Gastrocnemius medialis (tissue), 4 donors: ENCODE data around the gene ZNF490. TPM values are rescaled to one million over a fixed set of nuclear protein-coding genes. Genes with fewer than 3 reads are reported as not detected.

ENCODE experiments used
- ATAC-seq, 2 donors: fragments of 150-250 bp; one replicate each; pipeline ENCODE4 v1.9.1; 2016
- DNase-seq, 2 donors: peaks; one replicate each; pipeline ENCODE4 v3.0.0-alpha.2; 2019
- H3K27ac ChIP-seq, 4 donors: fragments of 200-600 bp; sonication (generic); 1 replicate in 1 of 4; 2 replicates in 3 of 4; pipeline ENCODE4 v1.5.1; 2016 to 2018; ENCODE audit warnings: mild to moderate bottlenecking in 2 of 4, moderate library complexity in 1 of 4
- H3K27me3 ChIP-seq, 3 donors: fragments of 200-600 bp; sonication (generic) in 2 of 3; 1 replicate in 1 of 3; 2 replicates in 2 of 3; pipeline versions ENCODE4 v1.5.1 to v1.6.0; 2016 to 2019; ENCODE audit warnings: mild to moderate bottlenecking in 1 of 3, moderate library complexity in 1 of 3
- H3K36me3 ChIP-seq, 2 donors: fragments of 200-600 bp; sonication (generic) in 1 of 2; one replicate each; pipeline ENCODE4 v1.5.1; 2017 to 2018
- H3K4me1 ChIP-seq, 2 donors: fragments of 200-600 bp; sonication (generic) in 1 of 2; one replicate each; pipeline ENCODE4 v1.5.1; 2016 to 2017; ENCODE audit warnings: mild to moderate bottlenecking in 2 of 2
- H3K4me3 ChIP-seq, 4 donors: fragments of 200-600 bp; sonication (generic) in 3 of 4; 1 replicate in 1 of 4; 2 replicates in 3 of 4; pipeline ENCODE4 v1.5.1; 2016 to 2019; ENCODE audit warnings: mild to moderate bottlenecking in 2 of 4
- H3K9me3 ChIP-seq, 3 donors: fragments of 200-600 bp; sonication (generic) in 2 of 3; 1 replicate in 1 of 3; 2 replicates in 2 of 3; pipeline ENCODE4 v1.5.1; 2016 to 2019
- POLR2A ChIP-seq, 2 donors: fragments of 450-650 bp; IDR thresholded peaks; one replicate each; pipeline ENCODE4 v1.6.1; 2017; ENCODE audit warnings: antibody characterized with exemption in 2 of 2, mild to moderate bottlenecking in 2 of 2, moderate library complexity in 2 of 2
- in situ Hi-C, 4 donors: fragments of 200-750 bp; cut with MboI; loops; one replicate each; pipeline versions ENCODE4 v1.15.0 to v1.8.0; 2017; ENCODE audit warnings: low sequenced_read_pairs in 4 of 4
- intact Hi-C: fragments of 100-400 bp; cut with DNase I; formaldehyde crosslinking; loops from one replicate; pipeline ENCODE4 v1.15.1; 2023; ENCODE audit warnings: low total_unique reads
- total RNA-seq, 4 donors: library from RNA; depleted of rRNA; stranded (reverse); fragments of >200 nt; gene quantifications; one replicate each; pipeline versions ENCODE4 v1.1.0 to v1.2.3, GENCODE V29; 2016
- TF ChIP-seq, protein P1 (sequence below), 5 experiments: fragments of 450-650 bp in 3 of 5; fragments of 200-600 bp in 2 of 5; sonication (generic) in 2 of 5; IDR thresholded peaks in 4 of 5; conservative IDR thresholded peaks in 1 of 5; 1 replicate in 4 of 5; 2 replicates in 1 of 5; pipeline ENCODE4 v1.5.1; 2016 to 2019; ENCODE audit warnings: antibody characterized with exemption in 5 of 5, mild to moderate bottlenecking in 3 of 5, moderate library complexity in 3 of 5

ZNF490 gene
- total RNA-seq, 4 donors from 2014 or later: 2.5 to 4.9 (median 2.9) TPM

DNA sequence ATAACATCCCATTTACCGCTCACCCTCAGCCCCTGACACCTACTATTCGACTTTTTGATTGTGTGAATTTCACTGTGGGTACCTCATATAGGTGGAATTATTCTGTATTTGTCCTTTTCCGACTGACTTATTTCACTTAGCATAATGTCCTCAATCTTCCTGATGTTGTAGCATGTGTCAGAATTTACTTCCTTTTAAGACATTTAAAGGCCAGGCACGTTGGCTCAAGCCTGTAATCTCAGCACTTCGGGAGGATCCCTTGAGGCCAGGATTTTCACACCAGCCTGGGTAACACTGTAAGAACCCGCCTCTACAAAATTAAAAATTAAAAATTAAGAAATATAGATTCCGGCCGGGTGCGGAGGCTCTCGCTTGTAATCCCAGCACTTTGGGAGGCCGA is 13.0 kb downstream of the ZNF490 start:
- intact Hi-C loops (no loop called here), in situ Hi-C loops (no loop called here)
- Histone ChIP-seq H3K27me3 (no peaks in the 10 kb centered on the region), H3K27ac (no peak overlapping the region), H3K36me3 (peaks cover 0 to 10% of the 10 kb centered on the region in 2 donors), H3K4me1 (no peaks in the 10 kb centered on the region), H3K9me3 (no peaks in the 10 kb centered on the region), H3K4me3 (no peak overlapping the region)
- ATAC-seq: no peak
- no peak for DNase-seq
- TF ChIP-seq, protein P1, sequence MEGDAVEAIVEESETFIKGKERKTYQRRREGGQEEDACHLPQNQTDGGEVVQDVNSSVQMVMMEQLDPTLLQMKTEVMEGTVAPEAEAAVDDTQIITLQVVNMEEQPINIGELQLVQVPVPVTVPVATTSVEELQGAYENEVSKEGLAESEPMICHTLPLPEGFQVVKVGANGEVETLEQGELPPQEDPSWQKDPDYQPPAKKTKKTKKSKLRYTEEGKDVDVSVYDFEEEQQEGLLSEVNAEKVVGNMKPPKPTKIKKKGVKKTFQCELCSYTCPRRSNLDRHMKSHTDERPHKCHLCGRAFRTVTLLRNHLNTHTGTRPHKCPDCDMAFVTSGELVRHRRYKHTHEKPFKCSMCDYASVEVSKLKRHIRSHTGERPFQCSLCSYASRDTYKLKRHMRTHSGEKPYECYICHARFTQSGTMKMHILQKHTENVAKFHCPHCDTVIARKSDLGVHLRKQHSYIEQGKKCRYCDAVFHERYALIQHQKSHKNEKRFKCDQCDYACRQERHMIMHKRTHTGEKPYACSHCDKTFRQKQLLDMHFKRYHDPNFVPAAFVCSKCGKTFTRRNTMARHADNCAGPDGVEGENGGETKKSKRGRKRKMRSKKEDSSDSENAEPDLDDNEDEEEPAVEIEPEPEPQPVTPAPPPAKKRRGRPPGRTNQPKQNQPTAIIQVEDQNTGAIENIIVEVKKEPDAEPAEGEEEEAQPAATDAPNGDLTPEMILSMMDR (IDR thresholded peaks at IDR 0.05 in 4 of 5, conservative IDR thresholded peaks at IDR 0.05 in 1 of 5): no peak
- no peak for TF ChIP-seq POLR2A (IDR thresholded peaks at IDR 0.05)

DNA sequence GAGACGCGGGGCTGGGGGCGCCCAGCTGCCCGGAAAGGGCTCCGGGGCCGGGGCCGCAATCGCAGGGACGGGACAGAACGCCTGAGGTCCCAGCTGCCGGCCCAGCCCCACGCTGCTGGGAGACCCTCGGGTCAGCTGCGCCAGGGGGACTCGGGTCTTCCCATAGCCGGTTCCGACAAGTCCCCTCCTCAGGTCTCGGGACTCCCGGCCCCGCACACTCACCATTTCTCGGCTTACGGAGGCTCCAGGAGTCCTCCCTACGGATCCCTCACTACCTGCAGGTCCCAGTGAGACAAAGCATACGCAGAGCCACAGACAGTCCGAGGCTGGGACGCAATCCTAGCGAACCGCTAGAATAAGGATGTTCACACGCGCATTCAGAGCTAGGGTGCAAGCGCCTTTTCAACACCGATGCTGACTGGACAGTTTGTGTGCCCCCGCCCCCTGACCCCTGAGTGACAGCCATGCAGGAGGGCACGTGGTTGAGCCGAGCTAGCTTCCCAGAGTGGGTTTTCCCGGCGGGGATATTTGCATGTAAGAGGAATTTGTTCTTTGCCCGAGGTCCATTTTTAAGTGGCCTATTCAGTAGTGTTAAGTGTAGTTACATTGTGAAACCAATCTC is 13.6 kb downstream of the ZNF490 start:
- no peak for DNase-seq
- no peak for ATAC-seq
- Histone ChIP-seq H3K36me3 (peaks cover 0 to 10% of the 10 kb centered on the region in 2 donors), H3K9me3 (no peaks in the 10 kb centered on the region), H3K4me1 (no peaks in the 10 kb centered on the region), H3K4me3 (no peak overlapping the region), H3K27ac (no peak overlapping the region), H3K27me3 (no peaks in the 10 kb centered on the region)
- intact Hi-C loops: no loop called here
- in situ Hi-C loops: no loop called here
- TF ChIP-seq, protein P1 (IDR thresholded peaks at IDR 0.05 in 4 of 5, conservative IDR thresholded peaks at IDR 0.05 in 1 of 5): no peak
- TF ChIP-seq POLR2A (IDR thresholded peaks at IDR 0.05): no peak

DNA sequence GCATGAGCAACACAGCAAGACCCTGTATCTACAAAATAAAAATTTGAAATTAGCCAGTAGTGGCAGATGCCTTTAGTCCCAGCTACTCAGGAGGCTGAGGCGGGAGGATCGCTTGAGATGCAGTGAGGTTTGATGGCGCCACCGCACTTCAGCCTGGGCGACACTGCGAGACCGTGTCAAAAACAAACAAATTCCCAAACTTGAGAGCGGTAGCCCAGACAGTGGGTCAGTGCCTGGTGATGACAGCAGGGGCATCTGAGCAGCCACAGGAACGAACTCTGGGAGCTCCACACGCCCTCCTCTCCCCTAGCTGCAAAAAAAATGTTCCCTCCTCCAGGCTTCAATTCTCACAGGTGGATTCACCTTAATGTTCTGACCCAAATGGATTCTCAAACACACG is 14.1 kb downstream of the ZNF490 start:
- DNase-seq (no peak), ATAC-seq (no peak)
- Histone ChIP-seq H3K27me3 (no peaks in the 10 kb centered on the region), H3K4me3 (no peak overlapping the region), H3K4me1 (no peaks in the 10 kb centered on the region), H3K36me3 (peaks cover 0 to 10% of the 10 kb centered on the region in 2 donors), H3K27ac (no peak overlapping the region), H3K9me3 (no peaks in the 10 kb centered on the region)
- intact Hi-C loops (no loop called here), in situ Hi-C loops (no loop called here)
- TF ChIP-seq, protein P1 (IDR thresholded peaks at IDR 0.05 in 4 of 5, conservative IDR thresholded peaks at IDR 0.05 in 1 of 5): no peak
- TF ChIP-seq POLR2A (IDR thresholded peaks at IDR 0.05): no peak

DNA sequence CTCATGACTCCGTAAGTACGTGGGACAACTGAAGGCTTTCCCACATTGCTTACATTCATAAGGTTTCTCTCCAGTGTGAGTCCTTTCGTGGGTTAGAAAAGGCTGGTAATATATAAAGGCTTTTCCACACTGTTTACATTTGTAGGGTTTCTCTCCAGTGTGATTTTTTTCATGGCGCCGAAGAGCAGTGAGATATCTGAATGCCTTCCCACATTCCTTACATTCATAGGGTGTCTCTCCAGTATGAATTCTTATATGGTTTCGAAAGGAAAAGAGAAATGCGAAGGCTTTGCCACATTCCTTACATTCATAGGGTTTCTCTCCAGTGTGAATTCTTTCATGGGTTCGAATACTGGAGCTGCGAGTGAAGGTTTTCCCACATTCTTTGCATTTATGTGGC is 29.5 kb downstream of the ZNF490 start:
- in situ Hi-C loops (no loop called here), intact Hi-C loops (no loop called here)
- ATAC-seq: no peak
- peaks cover 8 to 19% (median 15%) of the 10 kb centered on the region in 3 donors for H3K9me3 ChIP-seq
- peaks cover 13 to 56% of the 10 kb centered on the region in 2 donors for H3K36me3 ChIP-seq
- TF ChIP-seq, protein P1 (IDR thresholded peaks at IDR 0.05 in 4 of 5, conservative IDR thresholded peaks at IDR 0.05 in 1 of 5): no peak
- TF ChIP-seq POLR2A (IDR thresholded peaks at IDR 0.05): no peak
- no peak for DNase-seq
- H3K27ac ChIP-seq: no peak overlapping the region
- H3K4me3 ChIP-seq: peak overlapping the region in 1 of 4 donors; percentile 24
- no peaks in the 10 kb centered on the region for H3K27me3 ChIP-seq
- no peaks in the 10 kb centered on the region for H3K4me1 ChIP-seq
